Measurements from ENCODE around the gene VAMP4.

Gene VAMP4

DNA sequence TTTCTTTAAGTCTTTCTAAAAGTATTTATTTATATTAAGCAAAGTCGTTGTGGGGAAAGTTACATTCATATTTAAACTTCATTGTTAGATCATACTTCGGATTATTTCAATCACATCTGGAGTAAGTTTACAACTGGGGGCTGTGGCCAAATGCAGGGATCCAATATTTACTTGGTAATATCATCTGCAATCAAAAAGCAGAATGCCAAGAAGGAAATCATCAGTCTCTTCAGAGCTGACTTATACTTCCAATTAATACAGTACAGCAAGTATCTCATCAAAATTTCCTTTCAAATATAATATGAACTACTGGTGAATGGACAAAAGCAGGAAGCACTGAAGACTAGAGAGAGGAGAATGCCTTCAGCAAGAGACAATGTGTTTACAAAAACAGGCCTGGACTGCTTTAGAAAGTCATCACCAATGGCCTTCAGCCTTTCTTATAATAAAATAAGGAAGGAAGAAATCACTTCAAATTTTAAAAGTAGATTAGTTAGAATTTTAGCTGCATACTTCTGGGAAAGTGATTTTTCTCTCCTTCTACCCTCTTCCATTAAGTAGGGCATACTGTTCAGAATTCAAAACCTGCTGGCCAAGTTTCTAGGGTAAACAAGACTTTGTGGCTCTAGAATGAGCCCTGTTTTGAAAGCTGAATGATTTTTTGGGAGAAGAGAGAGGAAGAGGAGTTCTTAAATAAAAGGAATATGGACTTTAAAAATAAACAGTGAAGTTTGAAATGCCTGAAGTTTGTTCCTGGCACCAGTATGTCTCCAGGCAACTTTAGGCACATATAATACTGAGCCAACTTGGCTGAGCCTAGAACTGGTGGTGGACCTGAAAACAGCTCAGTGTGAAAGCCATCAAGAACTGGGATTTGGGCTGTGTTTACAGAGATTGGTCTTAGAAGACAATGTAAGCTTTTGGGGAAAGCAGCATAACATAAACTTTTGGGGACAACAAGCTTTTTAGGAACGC is 67.1 kb downstream of the VAMP4 start:
- H3K36me3 ChIP-seq: no peaks in the 10 kb centered on the region
- H3K4me3 ChIP-seq (ENCODE audit: low read depth in 1 of 2, low read length in 1 of 2): no peak overlapping the region
- no peaks in the 10 kb centered on the region for H3K9me3 ChIP-seq
- H3K27me3 ChIP-seq: no peaks in the 10 kb centered on the region
- TF ChIP-seq, protein P1, sequence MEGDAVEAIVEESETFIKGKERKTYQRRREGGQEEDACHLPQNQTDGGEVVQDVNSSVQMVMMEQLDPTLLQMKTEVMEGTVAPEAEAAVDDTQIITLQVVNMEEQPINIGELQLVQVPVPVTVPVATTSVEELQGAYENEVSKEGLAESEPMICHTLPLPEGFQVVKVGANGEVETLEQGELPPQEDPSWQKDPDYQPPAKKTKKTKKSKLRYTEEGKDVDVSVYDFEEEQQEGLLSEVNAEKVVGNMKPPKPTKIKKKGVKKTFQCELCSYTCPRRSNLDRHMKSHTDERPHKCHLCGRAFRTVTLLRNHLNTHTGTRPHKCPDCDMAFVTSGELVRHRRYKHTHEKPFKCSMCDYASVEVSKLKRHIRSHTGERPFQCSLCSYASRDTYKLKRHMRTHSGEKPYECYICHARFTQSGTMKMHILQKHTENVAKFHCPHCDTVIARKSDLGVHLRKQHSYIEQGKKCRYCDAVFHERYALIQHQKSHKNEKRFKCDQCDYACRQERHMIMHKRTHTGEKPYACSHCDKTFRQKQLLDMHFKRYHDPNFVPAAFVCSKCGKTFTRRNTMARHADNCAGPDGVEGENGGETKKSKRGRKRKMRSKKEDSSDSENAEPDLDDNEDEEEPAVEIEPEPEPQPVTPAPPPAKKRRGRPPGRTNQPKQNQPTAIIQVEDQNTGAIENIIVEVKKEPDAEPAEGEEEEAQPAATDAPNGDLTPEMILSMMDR (IDR thresholded peaks at IDR 0.05): no peak
- no peaks in the 10 kb centered on the region for H3K4me1 ChIP-seq (ENCODE audit: control insufficient read depth in 1 of 2, insufficient read depth in 1 of 2, low read depth in 1 of 2, low read length in 1 of 2)
- H3K27ac ChIP-seq: no peak overlapping the region

DNA sequence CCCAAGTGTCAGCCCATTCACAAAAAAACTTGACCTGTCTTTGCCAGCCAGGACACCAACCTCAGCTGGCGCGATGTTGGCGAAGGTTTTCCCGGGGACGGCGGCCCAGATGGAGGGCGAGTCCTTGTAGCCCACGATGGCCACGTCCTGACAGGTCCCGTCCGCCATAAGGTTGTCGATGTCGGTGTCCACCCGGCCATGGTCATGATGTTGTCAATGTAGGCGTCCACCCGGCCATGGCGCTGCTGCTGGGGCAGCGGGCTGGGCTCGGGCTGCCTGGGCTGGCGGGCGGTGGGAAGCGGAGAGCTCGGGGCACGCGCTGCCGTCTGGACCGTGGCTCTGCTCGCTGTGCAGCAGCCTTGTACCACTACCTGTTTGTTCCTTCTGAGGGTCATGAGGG is 71.1 kb downstream of the VAMP4 start:
- Histone ChIP-seq H3K9me3 (no peaks in the 10 kb centered on the region), H3K27me3 (no peaks in the 10 kb centered on the region), H3K36me3 (no peaks in the 10 kb centered on the region), H3K4me1 (ENCODE audit: control insufficient read depth in 1 of 2, insufficient read depth in 1 of 2, low read depth in 1 of 2, low read length in 1 of 2) (no peaks in the 10 kb centered on the region), H3K4me3 (ENCODE audit: low read depth in 1 of 2, low read length in 1 of 2) (no peak overlapping the region), H3K27ac (no peak overlapping the region)
- TF ChIP-seq, protein P1 (IDR thresholded peaks at IDR 0.05): no peak

DNA sequence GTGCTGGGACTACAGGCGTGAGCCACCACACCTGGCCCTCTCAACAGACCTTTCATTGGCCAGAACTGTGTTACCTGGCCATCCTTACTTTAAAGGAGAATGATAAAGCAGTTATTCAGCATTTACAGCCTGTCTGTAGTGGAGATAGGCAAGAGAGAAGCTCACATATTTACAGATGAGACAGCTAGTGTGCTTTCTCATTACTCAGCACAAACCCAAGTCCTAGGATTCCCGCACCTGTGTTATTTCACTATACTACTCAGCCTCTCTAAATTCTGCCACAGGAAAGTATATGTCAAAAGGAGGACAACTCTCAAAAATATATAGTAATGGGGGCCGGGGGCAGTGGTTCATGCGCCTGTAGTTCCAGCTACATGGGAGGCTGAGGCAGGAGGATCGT is 73.5 kb downstream of the VAMP4 start:
- TF ChIP-seq, protein P1 (IDR thresholded peaks at IDR 0.05): no peak
- Histone ChIP-seq H3K4me1 (ENCODE audit: control insufficient read depth in 1 of 2, insufficient read depth in 1 of 2, low read depth in 1 of 2, low read length in 1 of 2) (no peaks in the 10 kb centered on the region), H3K27me3 (no peaks in the 10 kb centered on the region), H3K9me3 (no peaks in the 10 kb centered on the region), H3K4me3 (ENCODE audit: low read depth in 1 of 2, low read length in 1 of 2) (no peak overlapping the region), H3K27ac (no peak overlapping the region), H3K36me3 (no peaks in the 10 kb centered on the region)

DNA sequence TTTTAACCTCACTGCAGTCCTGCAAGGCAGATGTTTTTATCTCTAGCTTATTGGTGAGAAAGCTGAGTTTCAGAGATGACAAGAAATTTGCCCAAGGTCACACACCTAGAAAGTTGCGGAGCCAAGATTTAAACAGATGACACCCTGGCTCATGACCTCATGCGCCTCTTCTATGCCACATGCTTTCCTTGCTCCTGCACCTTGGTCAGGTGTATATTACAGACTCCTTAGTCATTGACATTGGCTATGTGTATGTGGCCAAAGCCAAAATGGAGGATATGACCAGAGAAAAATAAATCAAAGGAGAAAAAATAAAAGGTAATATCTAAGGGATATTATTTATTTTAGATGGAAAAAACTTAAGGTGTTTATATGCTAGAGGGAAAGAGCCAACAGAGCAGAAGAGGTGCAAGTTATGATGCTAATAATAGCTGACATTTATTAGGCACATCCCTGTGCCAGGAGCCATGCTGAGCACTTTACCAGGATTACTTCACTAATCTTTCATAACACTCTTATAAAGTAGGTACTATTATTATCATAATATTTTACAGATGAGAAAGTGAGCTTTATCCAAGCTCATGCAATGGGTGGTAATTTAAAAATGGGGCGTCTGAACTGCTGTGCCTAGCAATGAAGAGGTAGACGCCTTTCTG is 75.6 kb downstream of the VAMP4 start:
- Histone ChIP-seq H3K27me3 (no peaks in the 10 kb centered on the region), H3K27ac (no peak overlapping the region), H3K36me3 (no peaks in the 10 kb centered on the region), H3K4me1 (ENCODE audit: control insufficient read depth in 1 of 2, insufficient read depth in 1 of 2, low read depth in 1 of 2, low read length in 1 of 2) (no peaks in the 10 kb centered on the region), H3K9me3 (no peaks in the 10 kb centered on the region), H3K4me3 (ENCODE audit: low read depth in 1 of 2, low read length in 1 of 2) (no peak overlapping the region)
- TF ChIP-seq, protein P1 (IDR thresholded peaks at IDR 0.05): no peak

DNA sequence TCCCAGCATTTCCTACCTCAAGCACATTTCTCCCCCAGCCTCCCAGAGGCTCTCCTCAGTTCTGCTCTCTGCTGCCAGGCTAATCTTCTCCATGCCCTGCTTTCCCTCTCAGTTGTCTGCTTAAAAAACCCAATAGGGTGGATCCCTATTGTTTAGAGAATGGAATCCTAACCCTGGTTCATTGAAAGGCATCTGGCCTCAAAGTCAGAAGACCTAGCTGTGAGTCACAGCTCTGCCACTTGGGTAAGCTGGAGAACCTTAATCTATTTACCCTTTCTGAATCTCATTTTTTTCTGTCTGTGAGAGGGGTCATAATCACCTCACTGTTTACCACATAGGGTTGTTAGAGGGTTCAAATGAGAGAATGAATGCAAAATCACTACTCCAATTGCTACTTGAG is 76.9 kb downstream of the VAMP4 start:
- H3K27me3 ChIP-seq: no peaks in the 10 kb centered on the region
- no peak overlapping the region for H3K4me3 ChIP-seq (ENCODE audit: low read depth in 1 of 2, low read length in 1 of 2)
- no peaks in the 10 kb centered on the region for H3K4me1 ChIP-seq (ENCODE audit: control insufficient read depth in 1 of 2, insufficient read depth in 1 of 2, low read depth in 1 of 2, low read length in 1 of 2)
- no peaks in the 10 kb centered on the region for H3K9me3 ChIP-seq
- TF ChIP-seq, protein P1 (IDR thresholded peaks at IDR 0.05): no peak
- H3K36me3 ChIP-seq: no peaks in the 10 kb centered on the region
- H3K27ac ChIP-seq: no peak overlapping the region
